Uterus (tissue), 4 donors: ENCODE data around the gene GRIN3A. TPM values are rescaled to one million over a fixed set of nuclear protein-coding genes. Genes with fewer than 3 reads are reported as not detected.

Experiments used
- DNase-seq, 2 donors: peaks; one replicate each; pipeline ENCODE4 v3.0.0-alpha.2; 2019 to 2020
- H3K27ac ChIP-seq, 2 donors: fragments of 200-600 bp; sonication (generic); 1 replicate in 1 of 2; 2 replicates in 1 of 2; pipeline ENCODE4 v1.5.1; 2016 to 2018
- H3K27me3 ChIP-seq, 2 donors: fragments of 200-600 bp; sonication (generic); one replicate each; pipeline ENCODE4 v1.5.1; 2018 to 2019; ENCODE audit warnings: control low read depth in 1 of 2
- H3K36me3 ChIP-seq, 2 donors: fragments of 200-600 bp; sonication (generic); one replicate each; pipeline ENCODE4 v1.5.1; 2019; ENCODE audit warnings: control low read depth in 1 of 2
- H3K4me1 ChIP-seq, 2 donors: fragments of 200-600 bp; sonication (generic); one replicate each; pipeline ENCODE4 v1.5.1; 2018 to 2019; ENCODE audit warnings: control low read depth in 1 of 2
- H3K4me3 ChIP-seq, 2 donors: fragments of 200-600 bp; sonication (generic); 1 replicate in 1 of 2; 2 replicates in 1 of 2; pipeline ENCODE4 v1.5.1; 2018 to 2019; ENCODE audit warnings: mild to moderate bottlenecking in 1 of 2
- H3K9me3 ChIP-seq, 2 donors: fragments of 200-600 bp; sonication (generic); one replicate each; pipeline ENCODE4 v1.5.1; 2019; ENCODE audit warnings: control low read depth in 1 of 2
- CTCF ChIP-seq, 4 experiments: fragments of 200-600 bp in 2 of 4; fragments of 450-650 bp in 2 of 4; sonication (generic) in 2 of 4; IDR thresholded peaks; one replicate each; pipeline ENCODE4 v1.5.1; 2016 to 2019; ENCODE audit warnings: antibody characterized with exemption in 4 of 4, mild to moderate bottlenecking in 2 of 4, moderate library complexity in 1 of 4
- POLR2A ChIP-seq, 2 donors: fragments of 450-650 bp; IDR thresholded peaks; one replicate each; pipeline ENCODE4 v1.6.1; 2016; ENCODE audit warnings: antibody characterized with exemption in 2 of 2, mild to moderate bottlenecking in 1 of 2, moderate library complexity in 1 of 2
- intact Hi-C: fragments of 100-400 bp; cut with DNase I; formaldehyde crosslinking; loops from one replicate; pipeline ENCODE4 v1.15.1; 2023; ENCODE audit warnings: low total_unique reads
- total RNA-seq, 4 donors: library from RNA; depleted of rRNA in 3 of 4; stranded (reverse); fragments of >200 nt in 3 of 4; gene quantifications; one replicate each; pipeline versions ENCODE4 v1.1.0 to v1.2.4, GENCODE V29; 2014 to 2023
- donor health status: DM: yes; HTN: yes; CAD: no.

GRIN3A gene
- total RNA-seq, 4 donors from 2014 or later: 5.9 TPM; not detected in 3

- H3K9me3 ChIP-seq: no peaks in the 10 kb centered on the region
- TF ChIP-seq POLR2A (IDR thresholded peaks at IDR 0.05) (no peak), CTCF (IDR thresholded peaks at IDR 0.05) (no peak)
- no peaks in the 10 kb centered on the region for H3K36me3 ChIP-seq
- H3K4me1 ChIP-seq: no peaks in the 10 kb centered on the region
- H3K27me3 ChIP-seq: no peaks in the 10 kb centered on the region
- H3K27ac ChIP-seq: no peak overlapping the region
- DNase-seq: no peak
- intact Hi-C loops: no loop called here
- no peak overlapping the region for H3K4me3 ChIP-seq
These were observed 32.1 kb downstream of the GRIN3A start for GRCh38 chr9:101706261-101706798.

GRCh38 chr9:101705135-101705661, 33.2 kb downstream of the GRIN3A start:
- no peaks in the 10 kb centered on the region for H3K36me3 ChIP-seq
- no peak for TF ChIP-seq CTCF (IDR thresholded peaks at IDR 0.05)
- no peak for TF ChIP-seq POLR2A (IDR thresholded peaks at IDR 0.05)
- H3K4me1 ChIP-seq: no peaks in the 10 kb centered on the region
- H3K9me3 ChIP-seq: no peaks in the 10 kb centered on the region
- no peak overlapping the region for H3K4me3 ChIP-seq
- no peak for DNase-seq
- intact Hi-C loops: no loop called here
- H3K27ac ChIP-seq: no peak overlapping the region
- H3K27me3 ChIP-seq: no peaks in the 10 kb centered on the region

GRCh38 chr9:101702257-101702656, 36.2 kb downstream of the GRIN3A start:
- Histone ChIP-seq H3K4me3 (no peak overlapping the region), H3K4me1 (no peaks in the 10 kb centered on the region), H3K36me3 (no peaks in the 10 kb centered on the region), H3K27me3 (no peaks in the 10 kb centered on the region), H3K27ac (no peak overlapping the region), H3K9me3 (no peaks in the 10 kb centered on the region)
- intact Hi-C loops: no loop called here
- DNase-seq: no peak
- TF ChIP-seq POLR2A (IDR thresholded peaks at IDR 0.05): no peak
- TF ChIP-seq CTCF (IDR thresholded peaks at IDR 0.05): no peak

- no peaks in the 10 kb centered on the region for H3K27me3 ChIP-seq
- H3K9me3 ChIP-seq: no peaks in the 10 kb centered on the region
- intact Hi-C loops: no loop called here
- no peaks in the 10 kb centered on the region for H3K4me1 ChIP-seq
- no peak overlapping the region for H3K27ac ChIP-seq
- H3K36me3 ChIP-seq: no peaks in the 10 kb centered on the region
- DNase-seq: no peak
- TF ChIP-seq CTCF (IDR thresholded peaks at IDR 0.05) (no peak), POLR2A (IDR thresholded peaks at IDR 0.05) (no peak)
- no peak overlapping the region for H3K4me3 ChIP-seq
These were observed 44.7 kb downstream of the GRIN3A start for GRCh38 chr9:101693546-101694336.

- intact Hi-C loops: no loop called here
- Histone ChIP-seq H3K4me3 (no peak overlapping the region), H3K9me3 (no peaks in the 10 kb centered on the region), H3K27me3 (no peaks in the 10 kb centered on the region), H3K36me3 (no peaks in the 10 kb centered on the region), H3K4me1 (no peaks in the 10 kb centered on the region), H3K27ac (no peak overlapping the region)
- DNase-seq: no peak
- no peak for TF ChIP-seq POLR2A (IDR thresholded peaks at IDR 0.05)
- no peak for TF ChIP-seq CTCF (IDR thresholded peaks at IDR 0.05)
These were observed 46.8 kb downstream of the GRIN3A start for GRCh38 chr9:101691657-101692056.
